Brain pericyte (primary cell): ENCODE results near the gene WDR18.
"Not testable (repeated sequence)": the region's sequence is repeated elsewhere in the genome, so short reads cannot be mapped to it uniquely, and the experiment has no call there.

ENCODE experiments used
- DNase-seq: peaks from one replicate; pipeline ENCODE4 v3.0.0-alpha.2; 2012; ENCODE audit warnings: low read depth, low spot score

The WDR18 gene

DNA sequence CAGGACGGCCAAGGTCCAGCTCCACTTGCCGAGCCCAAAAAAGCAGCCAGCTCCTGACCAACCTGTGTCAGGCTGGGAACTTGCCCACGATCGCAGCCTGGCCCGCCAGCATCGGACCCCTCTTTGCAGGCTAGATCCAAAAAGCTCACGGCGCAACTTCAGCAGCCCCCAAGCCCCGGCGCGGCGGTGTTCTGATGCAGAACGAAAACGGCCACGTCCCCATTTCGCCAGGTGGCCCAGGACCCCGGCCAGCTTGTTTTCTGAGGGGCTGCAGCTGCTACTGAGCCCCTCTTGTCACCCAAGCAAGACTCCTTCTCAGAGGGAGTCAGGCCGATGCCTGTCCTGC is 35.4 kb downstream of the WDR18 start:
- no peak for DNase-seq

DNA sequence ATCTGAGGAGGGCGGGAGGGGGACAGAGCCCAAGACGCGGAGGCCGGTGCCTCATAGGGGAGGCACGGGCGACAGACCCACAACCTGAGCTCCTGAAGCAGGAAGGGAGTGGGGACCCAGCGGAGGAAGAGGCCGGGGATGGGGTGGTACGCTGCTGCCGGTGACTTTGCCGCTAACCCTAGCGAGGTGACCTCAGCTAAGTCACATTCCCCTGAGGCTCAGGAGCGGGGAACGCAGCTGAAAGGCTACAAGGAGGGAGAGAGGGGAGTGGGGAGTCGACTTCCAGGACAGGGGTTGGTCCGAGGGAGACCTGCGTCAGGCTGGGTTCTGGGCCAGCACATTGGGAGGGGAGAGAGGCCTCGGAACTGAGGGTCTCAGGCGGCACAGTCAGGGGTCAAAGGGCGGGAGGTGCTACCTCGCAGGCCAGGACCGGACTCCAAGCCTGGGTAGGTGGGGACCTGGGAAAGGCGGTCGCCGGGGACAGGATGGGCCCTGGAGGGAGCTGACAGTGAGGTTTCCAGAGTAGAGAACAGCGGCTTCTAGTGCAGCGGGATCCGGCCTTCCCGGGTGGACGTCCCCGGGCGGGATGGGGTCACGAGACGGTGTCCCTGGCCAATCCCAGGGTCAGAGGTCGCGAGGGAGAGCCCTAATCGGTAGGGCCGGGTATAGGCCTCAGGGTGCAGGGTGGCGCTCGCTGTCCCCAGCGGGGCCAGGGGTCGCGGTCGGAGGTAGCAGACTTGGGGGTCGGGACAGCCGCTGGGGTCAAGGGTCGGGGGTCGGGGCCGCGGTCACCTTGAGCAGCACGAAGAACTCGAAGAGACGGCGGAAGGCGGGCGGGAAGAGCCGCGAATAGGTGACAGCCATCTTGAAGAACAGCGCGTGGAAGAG is 36.1 kb downstream of the WDR18 start:
- no peak for DNase-seq

DNA sequence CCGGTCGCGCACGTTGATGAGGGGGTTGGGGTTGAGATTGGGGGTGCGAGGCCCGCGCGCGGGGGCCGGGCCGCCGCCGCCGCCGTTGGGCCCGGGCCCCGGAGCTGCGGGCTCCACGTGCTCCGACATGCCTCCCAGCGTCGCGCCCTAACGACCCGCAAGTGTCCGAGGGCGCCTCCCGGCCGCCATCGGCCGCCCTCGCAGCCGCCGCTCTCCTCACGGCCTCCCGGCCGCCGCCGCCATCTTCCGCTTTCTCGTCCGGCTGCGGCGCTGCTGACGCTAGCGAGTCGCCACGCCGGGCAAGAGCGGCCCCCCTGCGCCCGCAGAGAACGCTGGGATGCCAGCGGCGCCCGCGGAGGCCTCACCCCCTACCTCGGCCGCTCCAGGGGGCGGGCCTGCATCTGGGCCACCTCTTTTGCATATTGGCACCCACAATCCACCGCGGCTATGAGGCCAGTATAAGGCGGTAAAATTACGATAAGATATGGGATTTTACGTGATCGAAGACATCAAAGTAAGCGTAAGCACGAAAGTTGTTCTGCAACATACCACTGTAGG is 36.8 kb downstream of the WDR18 start, which contains the start of gene TMEM259:
Gene TMEM259 (minus strand): TSS at position 256 of the 558 bp plus-strand sequence. CDS start 127 bp downstream, at position 129.
- DNase-seq: peak; percentile 90

DNA sequence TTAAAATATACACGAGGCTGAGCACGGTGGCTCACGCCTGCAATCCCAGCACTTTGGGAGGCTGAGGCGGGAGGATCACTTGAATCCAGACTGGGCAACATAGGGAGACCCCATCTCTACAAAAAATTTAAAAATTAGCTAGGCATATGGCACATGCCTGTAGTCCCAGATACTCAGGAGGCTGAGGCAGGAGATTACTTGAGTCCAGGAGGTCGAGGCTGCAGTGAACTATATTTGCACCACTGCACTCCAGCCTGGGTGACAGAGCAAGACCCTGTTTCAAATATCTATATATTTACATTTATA is 39.7 kb downstream of the WDR18 start:
- not testable (repeated sequence) for DNase-seq

DNA sequence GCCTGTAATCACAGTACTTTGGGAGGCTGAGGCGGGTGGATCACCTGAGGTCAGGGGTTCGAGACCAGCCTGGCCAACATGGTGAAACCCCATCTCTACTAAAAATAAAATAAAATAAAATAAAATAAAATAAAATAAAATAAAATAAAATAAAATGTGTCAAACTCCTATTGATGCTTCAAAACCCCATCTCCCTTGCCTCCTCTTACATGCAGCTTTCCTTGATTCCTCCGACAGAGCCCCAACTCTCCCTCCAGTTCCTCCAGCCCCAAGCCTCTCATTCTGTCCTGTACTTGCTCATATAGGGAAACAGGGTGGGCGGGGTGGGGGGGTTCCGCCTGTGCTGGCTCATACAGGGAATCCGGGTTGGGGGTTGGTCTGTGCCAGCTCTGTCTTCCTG is 40.9 kb downstream of the WDR18 start:
- DNase-seq: not testable (repeated sequence)

DNA sequence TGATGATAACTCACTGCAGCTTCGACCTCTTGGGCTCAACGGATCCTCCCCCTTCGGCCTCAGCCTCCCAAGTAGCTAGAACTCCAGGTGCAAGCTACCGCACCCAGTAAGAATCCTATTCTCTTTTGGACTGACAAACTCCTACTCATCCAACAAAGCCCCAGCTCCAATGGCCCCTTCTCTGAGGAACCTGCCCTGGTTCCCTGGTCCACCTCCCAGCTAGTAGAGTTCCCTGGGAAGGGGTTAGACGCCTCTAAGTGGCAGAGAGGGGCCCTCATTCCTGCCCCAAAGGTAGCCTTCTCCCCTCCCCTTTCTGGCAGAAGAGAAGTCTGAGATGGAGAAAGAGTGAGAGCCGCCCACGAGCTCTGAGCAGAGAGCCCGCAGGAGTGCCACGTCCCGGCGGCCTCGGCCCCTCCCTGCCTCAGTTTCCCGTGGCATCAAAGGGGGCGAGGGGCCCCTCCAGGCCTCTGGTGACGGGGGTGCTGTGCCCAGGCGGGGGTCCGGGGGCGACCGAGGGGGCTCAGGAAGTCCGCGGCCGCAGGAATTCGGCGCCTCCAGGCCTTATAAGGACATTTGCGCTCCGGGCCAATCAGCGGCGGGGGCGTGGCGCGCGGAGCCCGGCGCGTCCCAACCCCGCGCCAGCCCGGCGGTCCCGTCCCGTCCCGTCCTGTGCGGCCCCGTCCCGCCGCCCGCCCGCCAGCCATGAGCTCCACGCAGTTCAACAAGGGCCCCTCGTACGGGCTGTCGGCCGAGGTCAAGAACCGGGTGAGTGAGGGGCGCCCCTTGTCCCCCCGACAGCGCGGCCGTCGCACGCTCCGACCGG is 42.0 kb downstream of the WDR18 start, which contains the start of gene CNN2:
Gene CNN2 (plus strand): TSS at position 649 of the 823 bp plus-strand sequence. CDS start 54 bp downstream, at position 703.
- no peak for DNase-seq

DNA sequence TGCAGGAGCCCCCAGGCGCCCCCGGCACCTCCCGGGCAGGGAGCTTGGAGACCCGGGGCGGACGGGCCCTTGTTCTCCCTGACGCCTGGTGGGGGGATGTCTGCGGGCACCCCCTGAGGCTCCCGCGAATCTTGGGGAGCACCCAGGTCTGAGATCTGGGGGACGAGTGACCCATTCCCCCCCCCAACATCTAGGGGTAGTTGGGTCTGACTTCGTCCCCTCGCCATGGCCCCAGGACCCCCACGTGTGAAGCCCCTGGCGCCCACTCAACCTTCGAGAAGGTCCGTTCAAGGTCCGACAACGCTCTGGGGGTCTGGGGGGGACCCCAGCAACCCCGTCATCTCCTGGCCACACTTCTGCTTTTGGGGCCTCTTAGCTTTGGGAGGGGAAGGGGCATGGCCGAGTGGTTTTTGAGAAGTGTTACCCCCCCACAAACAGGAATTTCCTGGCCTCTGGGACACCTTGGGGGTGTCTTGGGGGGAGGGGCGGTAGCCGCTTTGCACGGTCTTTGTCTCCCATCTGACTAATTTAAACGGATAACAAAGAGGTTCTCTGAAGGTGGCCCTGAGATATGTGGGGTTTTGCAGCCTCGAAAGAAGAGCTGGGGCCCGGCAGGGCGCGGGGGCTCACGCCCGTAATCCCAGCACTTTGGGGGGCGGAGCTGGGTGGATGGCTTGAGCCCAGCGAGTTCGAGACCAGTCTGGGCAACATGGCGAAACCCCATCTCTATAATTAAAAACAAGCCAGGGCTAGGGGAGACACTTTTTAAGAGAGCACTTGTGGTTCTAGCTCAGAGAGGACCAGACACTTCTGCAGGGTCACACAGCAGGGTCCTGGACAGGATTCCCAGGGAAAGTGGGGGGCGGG is 42.9 kb downstream of the WDR18 start:
- DNase-seq: no peak

DNA sequence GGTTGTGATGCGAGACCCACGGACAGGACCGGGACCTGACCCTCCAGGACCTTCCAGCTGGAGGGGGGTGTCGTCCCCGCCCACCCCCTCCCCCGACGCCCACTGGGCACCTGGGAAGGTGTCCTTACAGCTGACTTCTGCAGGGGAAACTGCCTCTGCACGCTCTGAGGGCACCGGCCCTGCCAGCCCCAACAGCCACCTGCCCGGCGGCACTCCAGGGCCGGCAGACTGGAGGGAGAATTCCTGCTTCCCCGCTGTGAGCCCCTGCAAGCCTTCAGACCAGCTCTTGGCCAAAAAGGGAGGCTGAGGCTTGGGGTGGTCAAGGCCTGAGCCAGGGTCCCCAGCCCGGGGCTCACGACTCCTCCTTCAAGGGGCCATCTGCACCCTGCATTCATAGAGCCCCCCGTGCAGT is 43.5 kb downstream of the WDR18 start:
- DNase-seq: no peak

DNA sequence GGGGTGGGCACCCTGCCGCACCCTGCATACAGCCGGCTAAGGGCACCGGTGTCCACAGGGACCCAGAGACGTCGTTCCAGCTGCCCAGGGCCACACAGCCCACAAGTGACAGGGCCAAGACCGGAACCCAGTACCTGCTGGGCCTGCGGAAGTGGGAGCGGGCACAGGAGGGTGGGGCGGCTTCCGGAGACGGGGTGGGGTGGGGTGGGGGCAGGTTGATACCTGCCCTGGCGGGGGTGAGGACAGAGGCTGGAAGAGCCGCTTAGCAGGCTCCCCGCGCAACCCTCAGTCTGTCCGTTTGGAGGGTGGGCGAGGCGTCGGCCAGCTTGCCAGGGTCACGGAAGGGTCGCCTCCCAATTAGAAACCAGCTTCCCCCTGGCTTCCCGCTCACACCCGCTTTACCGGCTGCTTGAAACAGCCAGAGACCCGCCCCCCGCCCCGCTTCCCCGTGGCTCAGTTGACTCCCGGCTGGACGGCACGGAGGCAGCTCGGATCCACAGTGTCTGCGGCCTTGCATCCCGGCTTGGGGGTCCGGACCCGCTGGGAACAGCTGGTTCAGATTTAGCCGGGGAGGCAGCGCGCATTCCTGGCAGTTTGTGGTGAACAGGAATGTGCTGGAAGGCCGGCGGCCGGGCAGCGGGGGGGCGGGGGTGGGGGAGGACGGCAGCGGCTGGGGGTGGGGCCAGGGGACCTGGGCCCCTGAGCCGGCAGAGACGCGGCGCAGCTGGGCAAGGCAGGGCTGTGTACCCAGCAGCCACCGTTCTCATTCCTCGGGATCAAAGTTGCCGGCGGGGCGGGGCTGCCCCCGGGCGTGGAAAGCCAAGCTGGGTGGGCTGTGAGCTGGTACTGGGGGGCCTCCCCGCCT is 44.1 kb downstream of the WDR18 start:
- peak; percentile 95 for DNase-seq

DNA sequence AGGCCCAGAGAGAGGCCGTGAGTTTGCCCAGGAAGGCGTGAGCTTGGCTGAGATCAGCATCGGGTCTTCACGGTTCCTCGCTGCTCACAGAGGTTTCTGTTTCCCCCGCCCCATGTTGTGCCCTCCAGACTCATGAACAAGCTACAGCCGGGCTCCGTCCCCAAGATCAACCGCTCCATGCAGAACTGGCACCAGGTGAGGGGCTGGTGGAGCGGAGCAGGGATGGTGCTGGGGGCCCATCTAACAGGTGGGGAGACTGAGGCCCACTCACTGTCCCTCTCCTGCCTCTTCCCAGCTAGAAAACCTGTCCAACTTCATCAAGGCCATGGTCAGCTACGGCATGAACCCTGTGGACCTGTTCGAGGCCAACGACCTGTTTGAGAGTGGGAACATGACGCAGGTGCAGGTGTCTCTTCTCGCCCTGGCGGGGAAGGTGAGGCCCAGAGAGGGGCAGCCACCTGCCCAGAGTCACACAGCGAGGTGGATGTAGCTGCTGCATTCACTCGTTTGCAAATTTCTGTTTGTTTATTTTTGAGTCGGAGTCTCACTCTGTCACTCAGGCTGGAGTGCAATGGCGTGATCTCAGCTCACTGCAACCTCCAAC is 48.2 kb downstream of the WDR18 start:
- no peak for DNase-seq

DNA sequence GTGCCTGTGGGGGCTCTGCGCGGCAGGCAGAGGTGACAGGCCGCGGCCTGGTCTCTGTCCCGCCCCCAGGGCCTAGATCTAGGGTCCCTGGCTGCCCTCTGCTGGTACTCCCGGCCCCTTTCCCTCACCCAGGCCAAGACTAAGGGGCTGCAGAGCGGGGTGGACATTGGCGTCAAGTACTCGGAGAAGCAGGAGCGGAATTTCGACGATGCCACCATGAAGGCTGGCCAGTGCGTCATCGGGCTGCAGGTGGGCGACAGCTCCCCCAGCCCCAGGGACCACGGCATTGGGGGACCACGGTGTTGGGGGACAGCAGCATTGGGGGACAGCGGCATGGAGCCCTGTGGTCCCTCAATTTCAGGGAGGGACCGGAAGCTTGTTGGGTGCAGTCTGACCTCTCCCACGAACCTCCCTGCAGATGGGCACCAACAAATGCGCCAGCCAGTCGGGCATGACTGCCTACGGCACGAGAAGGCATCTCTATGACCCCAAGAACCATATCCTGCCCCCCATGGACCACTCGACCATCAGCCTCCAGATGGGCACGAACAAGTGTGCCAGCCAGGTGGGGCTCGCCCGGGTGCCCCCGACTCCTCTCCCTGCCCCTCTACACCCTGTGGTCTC is 52.0 kb downstream of the WDR18 start:
- DNase-seq: no peak

DNA sequence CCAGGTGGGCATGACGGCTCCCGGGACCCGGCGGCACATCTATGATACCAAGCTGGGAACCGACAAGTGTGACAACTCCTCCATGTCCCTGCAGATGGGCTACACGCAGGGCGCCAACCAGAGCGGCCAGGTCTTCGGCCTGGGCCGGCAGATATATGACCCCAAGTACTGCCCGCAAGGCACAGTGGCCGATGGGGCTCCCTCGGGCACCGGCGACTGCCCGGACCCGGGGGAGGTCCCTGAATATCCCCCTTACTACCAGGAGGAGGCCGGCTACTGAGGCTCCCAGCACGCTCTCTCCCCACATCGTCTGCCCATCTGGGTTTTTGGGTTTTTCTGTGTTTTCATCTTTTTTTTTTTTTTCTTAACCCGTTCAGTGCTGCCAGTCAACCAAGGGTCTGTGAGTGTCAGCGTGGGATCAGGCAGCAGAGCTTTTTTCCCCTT is 53.5 kb downstream of the WDR18 start:
- no peak for DNase-seq

DNA sequence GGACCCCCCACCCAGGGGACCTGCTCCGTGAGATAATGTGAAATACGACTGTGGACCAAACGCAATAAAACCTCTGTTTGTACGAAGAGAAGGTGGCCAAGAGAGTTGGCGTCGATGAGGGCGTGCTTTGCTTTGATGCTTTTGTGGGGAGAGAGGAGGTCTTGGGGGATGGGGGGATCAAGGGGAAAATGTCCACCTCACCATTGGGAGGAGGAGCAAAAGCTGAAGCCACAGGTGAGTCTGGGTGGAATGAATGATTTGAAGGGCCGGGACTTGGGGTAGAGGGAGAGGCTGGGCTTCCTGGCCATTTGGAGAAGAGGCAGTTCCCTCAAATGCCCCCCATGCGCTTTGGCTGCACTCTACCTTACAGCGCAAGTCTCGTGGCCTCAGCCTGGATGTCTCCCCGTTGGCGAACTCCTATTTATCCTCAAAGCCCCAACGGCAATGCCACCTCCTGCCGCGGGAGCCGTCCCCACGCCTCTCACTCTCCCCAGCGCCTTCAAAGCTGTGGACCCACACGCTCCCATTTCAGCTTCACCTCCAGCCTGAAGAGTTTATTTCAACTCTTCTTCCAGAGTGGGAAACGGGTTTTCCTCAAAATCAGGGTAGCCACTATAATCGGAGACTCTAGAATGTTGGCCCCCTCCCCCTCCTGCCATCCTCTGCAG is 55.0 kb downstream of the WDR18 start:
- no peak for DNase-seq

DNA sequence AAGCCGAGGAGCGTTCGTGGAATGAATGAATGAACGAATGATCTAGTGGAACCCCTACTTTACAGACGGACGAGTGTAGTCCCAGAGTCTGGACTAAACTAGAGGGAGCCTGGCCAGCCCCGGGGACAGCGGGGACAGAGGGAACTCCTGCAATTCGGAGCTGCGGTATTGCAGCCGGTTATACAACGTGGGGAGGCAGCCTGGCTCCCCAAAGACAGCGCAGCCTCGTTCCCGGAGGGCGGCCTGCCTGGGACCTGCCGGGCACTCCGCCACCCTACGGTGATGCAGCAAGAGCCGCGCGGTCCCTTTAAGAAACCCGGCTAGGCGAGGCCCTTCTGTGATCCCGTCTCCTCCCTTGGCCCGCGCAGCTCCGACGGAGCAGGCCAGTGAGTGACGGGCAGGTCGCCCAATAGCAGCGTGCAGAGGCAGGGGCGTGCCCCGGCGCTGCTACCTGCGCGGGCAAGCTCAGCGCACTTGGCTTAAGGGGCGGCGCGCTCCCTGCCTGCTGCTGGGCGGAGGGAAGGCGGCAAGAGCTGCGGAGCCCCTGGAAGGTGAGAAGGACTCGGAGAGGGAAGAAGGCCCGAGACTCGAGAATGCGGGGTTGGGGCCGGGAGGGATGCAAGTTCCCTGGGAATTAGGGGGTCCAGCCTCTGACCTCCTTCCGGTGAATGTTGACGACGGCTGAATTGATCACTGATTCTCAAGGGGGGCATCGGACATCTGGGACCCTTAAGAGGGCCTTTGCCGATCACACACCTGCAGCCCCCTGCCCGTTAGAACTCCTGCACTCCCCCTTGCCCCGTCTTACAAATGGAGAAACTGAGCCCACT is 55.7 kb downstream of the WDR18 start, which contains the start of gene ABCA7:
Gene ABCA7 (plus strand): TSS at position 462 of the 830 bp plus-strand sequence. CDS start 1,255 bp downstream, outside the sequence.
- DNase-seq: peak; percentile 94

DNA sequence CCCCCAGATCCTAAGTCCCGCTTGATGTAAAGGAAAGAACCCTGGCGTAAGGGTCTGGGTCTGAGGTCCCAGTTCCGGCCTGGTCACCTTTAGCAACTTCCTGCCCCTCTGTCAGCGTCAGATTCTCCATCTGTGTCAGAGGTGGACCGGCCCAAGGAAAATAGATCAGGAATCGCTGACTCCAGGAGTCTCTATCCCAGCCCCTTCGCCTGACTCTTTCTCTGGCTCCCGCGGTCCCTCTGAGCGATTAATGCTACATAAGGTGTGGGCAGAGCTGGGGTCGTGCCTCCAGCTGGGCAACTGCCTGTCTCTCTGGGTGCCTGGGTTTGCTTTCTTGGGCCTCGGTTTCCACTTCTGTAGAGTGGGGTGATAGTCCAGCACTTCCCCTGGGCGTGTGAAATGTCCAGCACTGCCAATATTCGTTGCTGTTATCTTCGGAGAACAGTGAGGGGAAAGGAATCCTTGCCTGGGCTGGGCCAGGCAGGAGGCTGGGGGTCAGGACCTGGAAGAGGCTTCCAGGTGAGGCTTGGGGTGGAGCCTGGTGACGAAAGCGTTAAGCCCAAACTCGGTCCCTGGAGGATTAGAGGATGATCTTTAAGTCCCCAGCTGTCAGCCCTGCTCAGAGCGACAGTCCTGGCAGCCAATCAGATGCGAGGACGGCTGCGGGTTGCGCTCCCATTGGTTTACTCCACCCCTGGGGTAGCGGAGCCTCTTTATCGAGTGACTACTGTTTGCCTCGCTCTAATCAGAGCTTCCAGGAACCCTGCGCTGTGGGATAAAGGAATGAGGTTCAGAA is 56.5 kb downstream of the WDR18 start:
- DNase-seq: peak; percentile 84

DNA sequence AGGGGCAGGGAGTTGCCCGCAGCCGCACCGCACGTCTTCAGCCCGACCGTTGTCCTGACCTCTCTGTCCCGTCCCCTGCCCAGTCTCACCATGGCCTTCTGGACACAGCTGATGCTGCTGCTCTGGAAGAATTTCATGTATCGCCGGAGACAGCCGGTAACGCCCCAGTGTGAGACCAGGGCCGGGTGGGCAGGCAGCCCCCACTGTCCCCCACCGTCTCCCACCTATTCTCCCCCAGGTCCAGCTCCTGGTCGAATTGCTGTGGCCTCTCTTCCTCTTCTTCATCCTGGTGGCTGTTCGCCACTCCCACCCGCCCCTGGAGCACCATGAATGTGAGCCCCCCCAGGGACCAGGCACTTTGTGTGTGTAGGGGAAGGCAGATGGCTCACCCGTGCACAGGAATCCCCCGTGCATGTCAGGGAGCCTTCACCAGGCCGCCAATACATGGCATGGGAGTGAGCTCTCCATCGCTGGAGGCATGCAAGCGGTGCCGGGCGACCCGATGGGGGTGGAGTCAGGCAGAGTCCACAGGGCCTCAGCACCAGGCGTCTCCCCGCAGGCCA is 57.2 kb downstream of the WDR18 start:
- DNase-seq: no peak
